ENCODE results near the gene CDH3.

The CDH3 gene

DNA sequence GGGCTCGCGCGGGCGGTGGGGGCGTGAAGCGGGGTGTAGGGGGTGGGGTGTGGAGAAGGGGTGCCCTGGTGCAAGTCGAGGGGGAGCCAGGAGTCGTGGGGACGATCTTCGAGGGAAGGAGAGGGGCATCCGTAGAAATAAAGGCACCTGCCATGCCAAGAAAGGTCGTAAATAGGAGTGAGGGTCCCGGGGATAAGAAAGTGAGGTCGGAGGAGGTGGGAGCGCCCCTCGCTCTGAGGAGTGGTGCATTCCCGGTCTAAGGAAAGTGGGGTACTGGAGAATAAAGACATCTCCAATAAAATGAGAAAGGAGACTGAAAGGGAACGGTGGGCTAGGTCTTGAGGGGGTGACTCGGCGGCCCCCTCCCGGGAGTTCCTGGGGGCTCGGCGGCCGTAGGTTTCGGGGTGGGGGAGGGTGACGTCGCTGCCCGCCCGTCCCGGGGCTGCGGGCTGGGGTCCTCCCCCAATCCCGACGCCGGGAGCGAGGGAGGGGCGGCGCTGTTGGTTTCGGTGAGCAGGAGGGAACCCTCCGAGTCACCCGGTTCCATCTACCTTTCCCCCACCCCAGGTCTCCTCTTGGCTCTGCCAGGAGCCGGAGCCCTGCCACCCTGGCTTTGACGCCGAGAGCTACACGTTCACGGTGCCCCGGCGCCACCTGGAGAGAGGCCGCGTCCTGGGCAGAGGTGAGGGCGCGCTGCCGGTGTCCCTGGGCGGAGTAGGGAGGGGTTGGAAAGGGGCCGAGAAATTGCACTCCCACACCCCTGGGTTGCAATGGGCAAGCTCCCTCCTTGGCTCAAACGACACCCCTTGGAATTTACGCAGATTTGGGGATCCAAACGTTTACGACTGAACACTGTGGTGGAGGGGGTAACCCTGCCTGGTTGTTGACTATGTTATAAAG lies 92.9 kb downstream of the CDH3 start:
- DNase-seq (ENCODE audit: low read depth) = no peak

DNA sequence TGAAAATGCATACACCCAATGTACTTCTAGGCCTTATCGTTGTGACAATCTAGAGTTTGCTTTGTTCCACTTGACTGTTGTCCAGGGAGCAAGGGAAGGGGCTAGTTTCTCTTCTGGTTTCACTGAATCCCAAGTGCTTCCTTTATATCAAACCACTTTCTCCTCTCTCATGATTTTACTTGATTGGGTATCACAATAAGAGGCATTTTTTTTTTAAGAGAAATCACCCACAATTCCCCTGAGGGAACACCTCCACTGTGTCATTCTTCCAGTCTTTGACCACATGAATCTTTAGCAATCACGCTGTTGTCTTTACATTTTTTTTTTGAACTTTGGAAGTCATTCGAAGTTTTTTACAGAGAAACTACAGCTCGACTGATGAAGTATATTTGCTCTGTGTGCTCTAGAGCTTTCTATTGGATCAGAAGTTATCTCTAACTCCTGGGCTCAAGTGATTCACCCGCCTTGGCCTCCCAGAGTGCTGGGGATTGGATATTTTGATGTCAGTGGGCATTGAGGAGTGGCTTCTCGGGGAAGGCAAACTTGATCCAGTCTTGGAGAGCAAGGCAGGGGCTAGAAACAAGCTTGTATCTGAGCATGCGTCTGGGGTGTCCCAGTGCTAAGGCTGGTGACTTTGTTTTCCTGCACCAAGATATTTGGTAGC lies 95.0 kb downstream of the CDH3 start:
- no peak for DNase-seq (ENCODE audit: low read depth)

DNA sequence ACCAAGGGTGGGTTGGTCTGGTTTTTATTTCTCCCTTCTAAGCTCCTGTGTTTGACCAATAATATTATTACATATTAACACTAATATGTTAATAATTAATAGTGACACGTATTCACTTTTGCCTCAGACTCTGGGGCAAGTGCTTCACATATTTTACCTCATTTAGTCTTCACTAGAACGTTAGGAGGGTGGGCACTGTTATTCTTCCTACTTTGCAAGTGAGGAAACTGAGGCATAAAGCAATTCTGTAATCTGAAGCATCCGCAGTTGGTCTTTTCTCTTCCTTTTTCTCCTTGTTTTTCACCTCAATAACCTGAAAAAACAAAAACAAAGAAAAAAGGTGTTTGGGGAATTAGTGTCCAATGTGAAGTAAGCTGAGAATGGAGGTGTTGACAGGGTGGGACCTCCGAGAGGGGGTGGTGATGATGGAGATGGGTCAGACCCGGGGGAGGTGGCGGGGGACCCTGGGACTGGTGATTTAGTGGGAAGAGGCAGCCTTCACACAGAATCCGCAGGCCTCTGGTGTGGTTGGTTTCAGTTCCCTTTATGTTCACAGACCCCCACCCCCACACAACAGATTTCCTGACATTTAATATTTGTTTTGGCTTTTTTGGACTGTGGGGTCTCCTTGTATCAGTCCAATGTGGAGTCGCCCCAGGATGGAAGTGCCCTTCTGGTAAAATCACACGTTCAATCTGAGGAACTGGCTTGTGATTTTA lies 95.7 kb downstream of the CDH3 start:
- DNase-seq (ENCODE audit: low read depth) = no peak

DNA sequence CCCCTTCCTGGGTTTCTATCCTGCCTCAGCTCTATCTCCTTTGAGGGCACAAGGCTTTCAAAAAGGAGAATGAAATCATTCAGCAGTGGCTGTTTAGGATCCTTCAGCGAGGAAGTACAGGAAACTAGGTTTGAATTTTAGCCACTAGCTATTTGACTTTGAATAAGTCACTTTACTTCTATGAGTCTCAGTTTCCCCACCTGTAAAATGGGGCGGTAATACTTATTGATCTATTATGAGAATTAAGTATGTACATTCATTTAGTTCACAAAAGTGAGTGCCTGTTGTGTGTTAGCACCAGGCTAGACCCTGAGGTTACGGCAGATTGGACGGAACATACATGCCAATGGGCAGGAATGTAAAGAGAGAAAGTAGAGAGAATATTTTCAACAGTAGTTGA lies 98.6 kb downstream of the CDH3 start:
- DNase-seq (ENCODE audit: low read depth) = no peak

DNA sequence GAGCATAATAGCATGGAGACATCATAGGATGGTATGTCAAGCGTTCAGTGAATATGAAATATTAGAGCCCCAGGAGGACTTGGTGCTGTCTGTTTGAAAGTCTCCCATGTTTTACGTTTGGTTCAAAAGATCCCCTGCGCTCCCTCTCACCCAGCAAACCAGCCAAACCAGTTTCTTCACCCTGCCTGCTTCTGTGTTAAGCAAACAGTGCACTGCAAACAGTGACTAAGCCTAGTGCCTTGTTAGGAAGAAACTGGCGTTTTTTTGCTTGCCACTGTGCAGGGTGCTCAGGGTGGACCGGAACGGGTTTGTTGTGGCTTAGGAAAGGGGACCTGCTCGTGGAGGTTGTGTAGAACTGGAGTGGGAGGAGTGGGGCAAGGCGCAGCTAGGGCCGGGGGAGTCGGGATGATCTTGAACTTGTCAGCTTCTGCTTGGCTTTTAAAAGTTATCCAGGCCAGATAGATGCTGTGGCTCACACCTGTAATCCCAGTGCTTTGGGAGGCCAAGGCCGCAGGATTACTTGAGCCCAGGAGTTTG lies 99.7 kb downstream of the CDH3 start:
- no peak for DNase-seq (ENCODE audit: low read depth)

DNA sequence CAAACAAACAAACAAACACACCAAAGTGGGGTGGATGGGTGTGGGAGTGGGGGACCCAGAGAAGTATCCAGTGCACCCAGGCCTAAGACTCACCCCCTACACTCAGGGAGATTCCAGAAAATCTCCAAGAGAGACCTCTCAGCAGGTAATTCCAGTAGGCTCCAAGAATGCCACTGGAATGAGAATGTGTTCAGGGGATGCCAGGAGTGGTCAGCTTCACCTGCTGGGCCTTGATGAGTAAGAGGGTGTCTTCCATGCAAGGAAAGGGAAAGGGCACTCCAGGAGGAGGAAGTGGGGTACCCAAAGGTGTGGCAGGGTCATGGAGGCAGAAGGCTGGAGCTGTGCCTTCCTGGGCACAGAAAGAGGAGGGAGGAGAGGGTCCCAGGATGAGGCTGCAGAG lies 101.8 kb downstream of the CDH3 start:
- no peak for DNase-seq (ENCODE audit: low read depth)

DNA sequence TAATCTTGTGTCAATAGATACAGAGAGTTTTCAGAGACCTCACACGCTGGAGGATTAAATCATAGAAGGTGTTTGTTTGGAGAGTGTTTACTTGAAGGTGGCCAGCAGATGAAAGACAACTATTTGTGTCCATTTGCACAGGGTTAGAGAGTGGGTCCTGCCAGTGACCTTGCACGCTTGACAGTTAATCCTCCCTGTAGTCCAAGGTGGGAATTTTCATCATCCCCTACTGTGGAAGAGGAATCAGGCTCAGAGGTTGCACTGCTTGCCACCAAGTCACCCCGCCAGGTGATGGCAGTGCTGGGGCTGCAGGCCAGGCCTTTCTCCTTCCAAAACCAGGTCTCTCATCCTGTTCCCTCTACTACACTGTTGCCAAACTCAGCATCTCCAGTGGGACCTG lies 104.3 kb downstream of the CDH3 start:
- DNase-seq (ENCODE audit: low read depth) = no peak

Data from stimulated activated CD8-positive, alpha-beta memory T cell treated with anti-CD3 and anti-CD28 coated beads, Interleukin-12 subunit alpha, Interleukin-12 subunit beta, amount 100 ng/mL, for 1 hour (primary cell).